ENCODE measurements around the gene GRIK2.

Gene GRIK2

DNA sequence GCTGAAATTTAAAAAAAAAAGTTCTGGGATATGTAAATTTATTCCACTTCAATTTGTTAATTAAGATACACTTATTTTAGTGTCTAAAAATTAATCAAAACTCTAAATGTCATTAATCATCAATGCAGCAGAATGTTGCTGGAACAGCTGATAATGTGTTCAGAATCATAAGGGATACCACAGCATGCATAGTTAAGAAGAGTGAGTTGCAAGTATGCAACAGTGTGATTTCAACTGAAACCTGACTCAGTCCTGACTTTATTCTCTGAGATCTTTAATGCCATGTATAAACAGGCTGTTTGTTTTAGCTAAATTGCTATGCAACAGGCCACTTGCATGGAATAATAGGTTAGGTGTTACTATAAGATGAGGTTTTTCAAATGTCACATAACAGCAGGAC is 1.4 kb downstream of the GRIK2 start:
- H3K27ac Mint-ChIP-seq: no peak overlapping the region
- no peaks in the 10 kb centered on the region for H3K36me3 Mint-ChIP-seq (ENCODE audit: low read depth)
- no peak for DNase-seq
- peaks cover 7% of the 10 kb centered on the region for H3K9me3 Mint-ChIP-seq
- peaks cover 1% of the 10 kb centered on the region for H3K4me1 Mint-ChIP-seq (ENCODE audit: low read depth)
- peaks cover 75% of the 10 kb centered on the region for H3K27me3 Mint-ChIP-seq
- no peak overlapping the region for H3K4me3 Mint-ChIP-seq

DNA sequence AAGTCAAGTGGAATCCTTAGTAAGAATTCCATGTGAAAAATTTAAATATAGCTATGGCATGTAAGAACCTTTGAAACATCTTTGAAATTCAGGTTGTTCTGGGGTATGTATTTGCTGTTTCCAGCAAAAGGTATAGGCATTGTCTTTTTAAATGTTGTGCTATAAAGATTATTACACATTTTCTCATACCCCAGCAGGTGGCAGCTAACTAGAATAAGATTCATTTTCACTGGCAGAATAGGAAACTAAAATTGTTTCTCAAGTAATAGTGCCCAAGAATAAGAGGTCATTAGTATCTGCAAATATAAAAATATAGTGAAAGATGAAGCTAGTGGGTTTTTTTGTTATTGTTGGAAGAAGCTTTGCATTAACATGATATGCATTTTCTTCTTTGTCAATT is 1.8 kb downstream of the GRIK2 start:
- no peak for DNase-seq
- Mint-ChIP-seq H3K4me3 (no peak overlapping the region), H3K36me3 (ENCODE audit: low read depth) (no peaks in the 10 kb centered on the region), H3K4me1 (ENCODE audit: low read depth) (peaks cover 1% of the 10 kb centered on the region), H3K27ac (no peak overlapping the region), H3K9me3 (peaks cover 7% of the 10 kb centered on the region), H3K27me3 (peaks cover 79% of the 10 kb centered on the region)

DNA sequence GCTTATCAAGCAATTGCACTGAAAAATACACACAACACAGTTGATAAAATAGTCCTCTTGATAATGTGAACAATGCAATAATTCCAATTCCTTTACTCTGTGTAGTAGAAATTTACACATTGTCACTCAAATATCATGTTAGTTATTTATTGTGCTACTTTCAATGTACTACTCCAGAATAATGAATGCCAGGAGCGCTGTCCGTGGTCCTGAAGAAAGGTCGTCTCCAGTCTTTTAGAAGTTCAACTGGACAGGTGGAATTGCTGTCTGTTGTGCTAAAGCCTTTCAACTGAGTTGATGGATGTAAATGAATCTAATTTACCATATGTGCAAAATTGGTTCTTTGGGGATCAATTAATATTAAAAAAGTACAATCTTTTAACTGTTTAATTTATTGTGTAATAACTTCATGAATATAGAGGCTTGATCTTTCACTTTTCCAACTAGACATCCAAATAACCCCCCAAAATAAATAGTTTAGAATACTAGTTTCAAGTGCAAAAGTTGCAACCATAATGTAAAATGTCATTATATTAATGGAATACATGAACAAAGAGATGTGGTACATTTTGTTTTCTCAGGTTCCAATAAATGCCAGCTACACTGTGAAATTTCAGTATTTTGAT is 3.2 kb downstream of the GRIK2 start:
- no peak for DNase-seq
- Mint-ChIP-seq H3K4me3 (no peak overlapping the region), H3K9me3 (peaks cover 9% of the 10 kb centered on the region), H3K27me3 (peaks cover 82% of the 10 kb centered on the region), H3K36me3 (ENCODE audit: low read depth) (no peaks in the 10 kb centered on the region), H3K27ac (no peak overlapping the region), H3K4me1 (ENCODE audit: low read depth) (peaks cover 1% of the 10 kb centered on the region)

GRCh38 chr6:101397199-101397598 is 3.7 kb downstream of the GRIK2 start:
- Mint-ChIP-seq H3K27me3 (peaks cover 81% of the 10 kb centered on the region), H3K9me3 (peaks cover 11% of the 10 kb centered on the region), H3K36me3 (ENCODE audit: low read depth) (no peaks in the 10 kb centered on the region), H3K4me1 (ENCODE audit: low read depth) (peaks cover 1% of the 10 kb centered on the region), H3K4me3 (no peak overlapping the region), H3K27ac (no peak overlapping the region)
- no peak for DNase-seq

GRCh38 chr6:101398716-101399615 is 5.5 kb downstream of the GRIK2 start:
- Mint-ChIP-seq H3K4me1 (ENCODE audit: low read depth) (peaks cover 1% of the 10 kb centered on the region), H3K27me3 (peaks cover 81% of the 10 kb centered on the region), H3K36me3 (ENCODE audit: low read depth) (no peaks in the 10 kb centered on the region), H3K9me3 (peaks cover 12% of the 10 kb centered on the region), H3K4me3 (no peak overlapping the region), H3K27ac (no peak overlapping the region)
- no peak for DNase-seq

DNA sequence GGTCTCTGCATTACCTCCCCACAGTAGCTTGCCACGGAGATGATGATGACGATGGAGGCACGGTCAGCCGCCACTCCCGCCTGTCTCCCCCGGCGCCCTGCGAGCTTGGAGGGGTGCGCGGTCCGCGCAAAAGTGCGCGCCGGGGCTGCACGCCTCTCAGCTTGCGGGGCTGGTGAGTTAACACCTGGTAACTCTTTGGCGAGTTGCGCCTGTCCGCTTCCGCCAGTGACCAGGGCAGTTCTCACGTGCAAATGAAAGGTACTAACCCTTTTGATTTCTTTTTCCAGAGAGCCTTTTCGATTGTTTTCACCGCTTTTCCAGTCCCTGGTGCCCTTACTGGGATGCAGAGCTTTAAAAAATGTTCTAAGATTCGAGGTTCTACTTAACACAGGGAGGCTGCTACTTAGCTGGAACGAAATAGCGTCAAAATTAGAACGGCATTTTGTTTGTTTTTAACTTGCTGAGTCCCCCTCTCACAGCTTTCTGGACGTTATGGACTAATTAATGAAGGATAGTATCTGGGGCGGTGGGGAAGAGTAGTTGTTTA is 6.2 kb downstream of the GRIK2 start:
- Mint-ChIP-seq H3K9me3 (peaks cover 11% of the 10 kb centered on the region), H3K36me3 (ENCODE audit: low read depth) (no peaks in the 10 kb centered on the region), H3K27me3 (peaks cover 81% of the 10 kb centered on the region), H3K27ac (no peak overlapping the region), H3K4me1 (ENCODE audit: low read depth) (no peaks in the 10 kb centered on the region), H3K4me3 (no peak overlapping the region)
- DNase-seq: no peak

DNA sequence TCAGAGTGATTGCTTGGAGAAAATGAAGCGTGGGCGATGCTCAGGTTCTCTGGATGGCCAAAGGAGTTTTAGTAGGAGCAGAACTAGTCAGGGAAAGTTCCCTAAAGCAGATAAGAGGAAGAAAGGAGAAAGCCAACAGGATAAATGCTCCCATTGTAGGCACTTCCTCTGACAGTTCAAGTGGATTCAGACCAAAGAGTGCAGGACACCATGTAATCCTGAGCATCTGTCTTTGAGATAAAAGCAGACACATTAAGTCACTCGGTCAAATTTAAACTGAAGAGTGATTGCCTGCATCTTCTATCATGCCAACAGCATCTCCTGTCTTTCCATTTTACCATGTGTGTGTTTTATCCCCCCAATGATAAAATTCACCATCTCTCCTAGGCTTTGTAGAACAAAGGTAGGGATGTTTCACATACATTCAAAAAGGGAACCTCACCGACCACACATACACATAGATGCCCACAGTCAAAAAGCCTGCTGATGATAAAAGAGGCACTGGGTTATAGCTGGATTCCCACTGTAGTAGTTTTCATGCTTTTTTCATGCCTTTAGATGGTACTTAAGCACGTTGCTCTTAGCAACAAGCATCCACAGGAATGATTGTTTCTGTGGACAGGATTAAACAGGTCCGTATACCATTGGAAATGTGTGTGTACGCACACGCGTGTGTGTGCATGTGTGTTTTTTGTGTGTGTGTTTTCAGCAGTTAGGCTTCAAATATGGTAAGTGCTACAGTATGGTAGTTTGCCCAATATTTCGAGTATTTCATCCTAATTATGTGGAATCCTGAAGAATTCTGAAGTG is 7.0 kb downstream of the GRIK2 start:
- no peak overlapping the region for H3K4me3 Mint-ChIP-seq
- no peaks in the 10 kb centered on the region for H3K4me1 Mint-ChIP-seq (ENCODE audit: low read depth)
- no peak overlapping the region for H3K27ac Mint-ChIP-seq
- DNase-seq: no peak
- peaks cover 11% of the 10 kb centered on the region for H3K9me3 Mint-ChIP-seq
- H3K36me3 Mint-ChIP-seq (ENCODE audit: low read depth): no peaks in the 10 kb centered on the region
- H3K27me3 Mint-ChIP-seq: peaks cover 75% of the 10 kb centered on the region

DNA sequence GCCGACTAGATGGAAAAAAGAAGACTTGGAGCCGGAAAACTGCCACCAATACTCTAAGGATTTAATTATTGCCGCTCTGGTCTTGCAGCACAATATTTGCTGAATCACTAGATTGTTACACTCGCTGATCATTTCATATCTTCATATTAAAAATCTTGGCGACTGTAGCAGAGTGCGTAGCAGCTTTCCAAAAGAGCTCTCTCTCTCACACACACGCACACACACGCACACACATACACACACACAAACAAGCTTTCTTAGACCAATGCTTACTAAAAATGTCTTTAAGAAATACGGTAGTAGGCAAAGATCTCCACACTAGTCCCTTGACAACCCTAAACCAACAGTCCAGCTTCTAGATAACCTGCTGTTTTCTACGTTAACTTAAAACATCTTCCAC is 7.7 kb downstream of the GRIK2 start:
- Mint-ChIP-seq H3K27ac (no peak overlapping the region), H3K4me3 (no peak overlapping the region), H3K4me1 (ENCODE audit: low read depth) (no peaks in the 10 kb centered on the region), H3K36me3 (ENCODE audit: low read depth) (no peaks in the 10 kb centered on the region), H3K27me3 (peaks cover 72% of the 10 kb centered on the region), H3K9me3 (peaks cover 11% of the 10 kb centered on the region)
- no peak for DNase-seq

GRCh38 chr6:101401792-101402621 is 8.5 kb downstream of the GRIK2 start:
- Mint-ChIP-seq H3K36me3 (ENCODE audit: low read depth) (no peaks in the 10 kb centered on the region), H3K4me3 (no peak overlapping the region), H3K27me3 (peaks cover 67% of the 10 kb centered on the region), H3K27ac (no peak overlapping the region), H3K9me3 (peaks cover 9% of the 10 kb centered on the region), H3K4me1 (ENCODE audit: low read depth) (no peaks in the 10 kb centered on the region)
- DNase-seq: no peak

DNA sequence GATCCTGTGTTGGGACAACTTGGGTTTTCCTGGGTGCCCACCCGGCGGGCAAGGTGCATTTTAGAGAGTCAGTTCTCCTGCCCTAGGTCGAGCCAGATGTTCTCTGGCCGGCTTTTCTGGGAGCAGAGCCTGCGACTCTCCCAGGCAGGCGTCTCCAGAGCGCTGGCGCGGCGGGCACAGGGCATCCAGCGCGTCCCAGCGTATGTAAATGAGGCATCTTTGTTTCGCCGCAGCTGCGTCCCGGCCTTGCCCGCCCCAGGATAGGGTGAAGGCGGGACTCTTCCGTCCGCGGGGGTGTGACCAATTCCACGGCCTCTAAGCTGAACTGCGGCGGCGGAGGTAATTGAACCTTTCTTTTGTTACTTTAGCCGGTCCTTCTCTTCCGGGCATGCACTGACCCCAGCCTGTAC is 9.1 kb downstream of the GRIK2 start:
- H3K4me3 Mint-ChIP-seq: no peak overlapping the region
- H3K27ac Mint-ChIP-seq: no peak overlapping the region
- H3K9me3 Mint-ChIP-seq: peaks cover 7% of the 10 kb centered on the region
- H3K4me1 Mint-ChIP-seq (ENCODE audit: low read depth): no peaks in the 10 kb centered on the region
- no peaks in the 10 kb centered on the region for H3K36me3 Mint-ChIP-seq (ENCODE audit: low read depth)
- peaks cover 66% of the 10 kb centered on the region for H3K27me3 Mint-ChIP-seq
- DNase-seq: no peak

DNA sequence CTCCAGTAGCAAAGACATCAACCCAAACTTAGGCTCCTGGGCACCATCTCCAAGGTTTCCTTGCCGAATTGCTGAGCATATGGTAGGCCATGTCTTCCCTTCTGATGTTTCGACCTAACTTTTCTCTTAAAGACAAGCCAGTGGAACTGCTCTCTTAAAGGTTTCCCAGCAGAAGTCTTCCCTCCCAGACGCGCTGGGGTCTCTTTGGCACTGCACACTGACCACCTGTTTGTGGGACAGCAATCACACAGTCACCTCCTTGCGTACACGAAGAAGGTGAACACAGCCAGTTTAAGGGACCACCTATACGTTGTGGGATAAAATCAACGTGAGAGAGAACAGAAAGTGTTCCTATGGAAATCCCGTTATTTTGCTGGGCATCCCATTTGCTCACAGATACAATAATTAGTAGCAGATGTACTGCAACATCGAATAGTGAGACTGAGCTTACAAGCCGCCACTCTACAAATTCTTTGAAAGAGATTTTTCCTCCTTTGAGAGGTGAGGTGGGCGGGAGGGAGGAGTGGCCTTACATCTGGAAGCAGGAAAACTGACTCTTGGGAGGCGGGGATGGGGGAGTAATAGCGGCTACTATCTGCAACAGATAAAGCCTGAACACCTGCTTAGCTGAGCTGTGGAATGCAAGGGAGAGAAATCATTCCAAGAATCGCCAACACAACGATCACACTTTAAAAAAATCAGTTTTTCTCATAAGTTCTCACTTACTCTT is 9.9 kb downstream of the GRIK2 start:
- Mint-ChIP-seq H3K27ac (no peak overlapping the region), H3K36me3 (ENCODE audit: low read depth) (no peaks in the 10 kb centered on the region), H3K4me3 (no peak overlapping the region), H3K9me3 (peaks cover 7% of the 10 kb centered on the region), H3K27me3 (peaks cover 62% of the 10 kb centered on the region), H3K4me1 (ENCODE audit: low read depth) (no peaks in the 10 kb centered on the region)
- no peak for DNase-seq

DNA sequence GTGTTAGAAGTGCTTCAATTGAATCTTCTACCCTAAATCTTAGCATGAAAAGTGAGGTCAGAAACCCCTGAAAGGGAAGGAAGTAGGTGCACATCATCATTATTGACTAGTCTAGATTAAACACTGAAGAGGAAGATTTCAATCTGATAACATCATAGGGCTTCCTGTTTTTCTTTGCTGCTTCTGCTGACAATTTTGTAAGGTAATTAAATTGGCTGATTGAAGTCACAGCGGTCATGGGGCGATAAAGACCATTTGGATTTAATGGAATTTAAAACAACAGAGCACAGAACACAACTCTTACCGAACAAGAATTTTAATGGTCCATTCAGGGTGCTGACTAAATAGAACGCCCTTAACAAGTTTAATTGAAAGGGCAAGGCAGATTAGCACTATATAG is 11.3 kb downstream of the GRIK2 start:
- H3K4me1 Mint-ChIP-seq (ENCODE audit: low read depth): no peaks in the 10 kb centered on the region
- no peak for DNase-seq

DNA sequence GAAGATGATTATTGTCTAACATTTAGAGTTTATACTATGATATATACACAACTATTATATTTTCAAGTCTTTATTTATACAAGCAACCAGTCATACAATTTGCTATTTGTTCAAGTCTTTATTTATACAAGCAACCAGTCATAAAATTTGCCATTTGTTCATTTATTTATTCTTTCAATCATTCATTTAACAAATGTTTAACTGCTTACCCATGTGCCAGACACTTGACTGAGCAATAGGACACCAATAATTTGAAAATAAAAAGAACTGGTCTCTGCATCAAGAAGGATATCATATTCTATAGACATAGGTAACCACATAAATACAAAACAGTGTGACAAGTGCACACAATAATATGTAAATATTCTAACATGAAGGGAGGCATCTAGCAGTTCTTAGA is 20.3 kb downstream of the GRIK2 start:
- Mint-ChIP-seq H3K27ac (no peak overlapping the region), H3K9me3 (no peaks in the 10 kb centered on the region), H3K4me3 (no peak overlapping the region), H3K36me3 (ENCODE audit: low read depth) (no peaks in the 10 kb centered on the region), H3K27me3 (no peaks in the 10 kb centered on the region), H3K4me1 (ENCODE audit: low read depth) (no peaks in the 10 kb centered on the region)
- DNase-seq: no peak

More for the DNA sequence above, 11.3 kb downstream of the GRIK2 start:
- H3K4me3 Mint-ChIP-seq: no peak overlapping the region
- H3K9me3 Mint-ChIP-seq: peaks cover 7% of the 10 kb centered on the region
- no peaks in the 10 kb centered on the region for H3K36me3 Mint-ChIP-seq (ENCODE audit: low read depth)
- no peak overlapping the region for H3K27ac Mint-ChIP-seq
- H3K27me3 Mint-ChIP-seq: peaks cover 48% of the 10 kb centered on the region

Measured in activated T-cell treated with anti-CD3 and anti-CD28 coated beads, Interleukin-2, amount 50 U/mL, for 24 hours (primary cell).